ENCODE measurements around the gene IGFL3. TPM values are rescaled to one million over a fixed set of nuclear protein-coding genes. Genes with fewer than 3 reads are reported as not detected.

IGFL3 gene
- total and polyA plus RNA-seq, 2 of the 13 experiments (the other 11 are each of a cell fraction or from before 2014, with no cell fraction given) = not detected

- no peak overlapping the region for H3K4me2 ChIP-seq (ENCODE audit: low read depth, low read length)
- WGBS (ENCODE audit: low lambda C conversion rate) = 0% methylated on average over 1 of the region's 1 CpG
- no peaks in the 10 kb centered on the region for H4K20me1 ChIP-seq (ENCODE audit: insufficient read depth, low read length)
- ChIA-PET CTCF (ENCODE audit: low intra/inter-chr PET ratio, low total read pairs) (no interaction called here), POLR2A (no interaction called here)
- no peaks in the 10 kb centered on the region for H3K4me1 ChIP-seq (ENCODE audit: insufficient read depth, low read length)
- intact Hi-C loops (cut with micrococcal nuclease; ENCODE audit: unreplicated experiment) (no loop called here), in situ Hi-C loops (cut with HindIII; ENCODE audit: extremely low pct_ligation_motif_present, low pct_unique_long_range_greater_than_20kb) (no loop called here)
- no peaks in the 10 kb centered on the region for H3K79me2 ChIP-seq (ENCODE audit: insufficient read depth, low read length)
- H2AFZ ChIP-seq (ENCODE audit: low read length) = no peak overlapping the region
- BruUV-seq (replicated peaks) = no TSS peak
- TF ChIP-seq ZBTB38 (CRISPR knock-in tag; IDR thresholded peaks at IDR 0.05) = no peak
- no peak for TF ChIP-seq ZFP1 (CRISPR knock-in tag; IDR thresholded peaks at IDR 0.05)
- no peak for TF ChIP-seq ZUFSP (CRISPR knock-in tag; IDR thresholded peaks at IDR 0.05; ENCODE audit: borderline replicate concordance)
- TF ChIP-seq ZNF839 (CRISPR knock-in tag; IDR thresholded peaks at IDR 0.05; ENCODE audit: borderline replicate concordance) = no peak
- no peak for TF ChIP-seq ZBTB21 (CRISPR knock-in tag; IDR thresholded peaks at IDR 0.05)
- TF ChIP-seq KDM1A (CRISPR knock-in tag; IDR thresholded peaks at IDR 0.05) = no peak
- no peak for TF ChIP-seq MTF1 (CRISPR knock-in tag; IDR thresholded peaks at IDR 0.05)
- no peak for TF ChIP-seq ZNF557 (CRISPR knock-in tag; IDR thresholded peaks at IDR 0.05)
- TF ChIP-seq ZNF703 (CRISPR knock-in tag; IDR thresholded peaks at IDR 0.05; ENCODE audit: borderline replicate concordance) = no peak
- no peak for TF ChIP-seq NFYB (CRISPR knock-in tag; IDR thresholded peaks at IDR 0.05)
- TF ChIP-seq CENPBD1 (CRISPR knock-in tag; IDR thresholded peaks at IDR 0.05; ENCODE audit: borderline replicate concordance, low read depth) = no peak
- no peak for TF ChIP-seq EED (CRISPR knock-in tag; IDR thresholded peaks at IDR 0.05)
- no peak for TF ChIP-seq IKZF4 (CRISPR knock-in tag; IDR thresholded peaks at IDR 0.05; ENCODE audit: borderline replicate concordance, low read depth, not compliant biosample characterization)
- TF ChIP-seq MXD3 (CRISPR knock-in tag; IDR thresholded peaks at IDR 0.05) = no peak
- TF ChIP-seq NFYC (CRISPR knock-in tag; IDR thresholded peaks at IDR 0.05) = no peak
- no peak for TF ChIP-seq ZNF253 (CRISPR knock-in tag; IDR thresholded peaks at IDR 0.05; ENCODE audit: borderline replicate concordance)
- no peak for TF ChIP-seq ZNF574 (CRISPR knock-in tag; IDR thresholded peaks at IDR 0.05)
- no peak for TF ChIP-seq AHR (CRISPR knock-in tag; IDR thresholded peaks at IDR 0.05)
- no peak for TF ChIP-seq THAP9 (CRISPR knock-in tag; IDR thresholded peaks at IDR 0.05; ENCODE audit: borderline replicate concordance)
- FAIRE-seq (no peak), ATAC-seq (no peak), DNase-seq (ENCODE audit: low spot score) (no peak)
- H3K27me3 ChIP-seq (ENCODE audit: control insufficient read depth in 1 of 2, insufficient read depth in 2 of 2, low read length in 2 of 2) = no peaks in the 10 kb centered on the region; a peak in 1 of 5 replicates
- H3K9ac ChIP-seq (ENCODE audit: insufficient read depth, low read depth, low read length) = no peak overlapping the region
- H3K36me3 ChIP-seq (replicated peaks in 1 of 2; ENCODE audit: control insufficient read depth in 1 of 2, insufficient read depth in 2 of 2, low read length in 2 of 2) = no peaks in the 10 kb centered on the region
- H3K9me3 ChIP-seq (ENCODE audit: low read length) = no peaks in the 10 kb centered on the region
- no peak overlapping the region for H3K27ac ChIP-seq (ENCODE audit: extremely low read length, insufficient read depth, low read length)
- H3K4me3 ChIP-seq (replicated peaks in 1 of 3; ENCODE audit: insufficient read depth in 1 of 3, low read depth in 2 of 3, low read length in 3 of 3) = no peak overlapping the region
Observed at GRCh38 chr19:46113726-46114125, 10.8 kb downstream of the IGFL3 start.

Measured in HepG2 (cell line).